ENCODE data around the gene GART.
"Not testable (repeated sequence)": the region's sequence is repeated elsewhere in the genome, so short reads cannot be mapped to it uniquely, and the experiment has no call there.

GART gene

DNA sequence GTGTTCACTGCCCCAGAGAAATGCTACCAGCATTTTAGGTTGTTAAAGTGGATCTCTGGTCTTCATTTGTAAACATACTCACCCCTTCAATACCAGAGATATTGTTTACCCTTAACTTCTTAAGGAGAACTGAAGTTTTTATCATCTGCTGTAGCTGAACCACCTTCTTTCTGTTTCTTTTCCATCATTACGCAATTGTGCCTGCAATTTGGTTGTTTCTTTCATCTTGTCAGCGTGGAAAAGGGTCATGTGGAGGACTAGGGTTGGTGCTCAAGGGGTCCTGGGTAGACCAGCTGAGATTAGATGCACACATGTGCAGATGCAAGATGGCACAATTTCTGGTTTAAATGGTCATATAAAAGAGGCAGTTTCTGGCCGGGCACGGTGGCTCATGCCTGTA, 23.0 kb downstream of the GART start:
- in situ Hi-C loops (cut with MboI; ENCODE audit: low sequenced_read_pairs): no loop called here
- Histone ChIP-seq H3K4me3 (no peak overlapping the region), H3K36me3 (replicated peaks) (peaks cover 70% of the 10 kb centered on the region), H3K9me3 (no peaks in the 10 kb centered on the region), H3K27me3 (ENCODE audit: low read depth) (no peaks in the 10 kb centered on the region), H3K4me1 (peaks cover 7% of the 10 kb centered on the region; the same call in 1 of the 2 replicates)
- no peak for DNase-seq (ENCODE audit: low spot score in 2 of 2)

- DNase-seq (ENCODE audit: low spot score in 2 of 2): no peak
- Histone ChIP-seq H3K27me3 (ENCODE audit: low read depth) (no peaks in the 10 kb centered on the region), H3K4me1 (no peaks in the 10 kb centered on the region), H3K36me3 (replicated peaks) (peaks cover 90% of the 10 kb centered on the region), H3K4me3 (no peak overlapping the region), H3K9me3 (no peaks in the 10 kb centered on the region)
- in situ Hi-C loops (cut with MboI; ENCODE audit: low sequenced_read_pairs): no loop called here
These were observed 27.7 kb downstream of the GART start for GRCh38 chr21:33514229-33514628.

DNA sequence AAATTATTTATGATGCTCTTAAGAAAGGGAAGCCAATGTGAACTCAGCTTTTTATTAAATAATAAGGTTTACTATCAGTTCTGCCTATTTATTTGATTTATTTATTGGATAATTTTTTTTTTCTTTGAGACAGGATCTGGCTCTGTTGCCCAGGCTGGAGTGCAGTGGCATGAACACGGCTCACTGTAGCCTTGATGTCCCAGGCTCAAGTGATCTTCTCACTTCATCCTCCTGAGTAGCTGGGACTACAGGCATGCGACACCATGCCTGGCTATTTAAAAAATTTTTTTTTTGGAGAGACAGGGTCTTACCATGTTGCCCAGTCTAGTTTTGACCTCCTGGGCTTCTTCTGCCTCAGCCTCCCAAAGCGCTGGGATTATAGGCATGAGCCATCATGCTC, 29.4 kb downstream of the GART start:
- no peaks in the 10 kb centered on the region for H3K4me1 ChIP-seq
- no peaks in the 10 kb centered on the region for H3K27me3 ChIP-seq (ENCODE audit: low read depth)
- peaks cover 84% of the 10 kb centered on the region for H3K36me3 ChIP-seq (replicated peaks)
- no peak for DNase-seq (ENCODE audit: low spot score in 2 of 2)
- in situ Hi-C loops (cut with MboI; ENCODE audit: low sequenced_read_pairs): no loop called here
- no peak overlapping the region for H3K4me3 ChIP-seq
- H3K9me3 ChIP-seq: no peaks in the 10 kb centered on the region

- in situ Hi-C loops (cut with MboI; ENCODE audit: low sequenced_read_pairs): no loop called here
- no peak overlapping the region for H3K4me3 ChIP-seq
- peaks cover 84% of the 10 kb centered on the region for H3K36me3 ChIP-seq (replicated peaks)
- H3K9me3 ChIP-seq: no peaks in the 10 kb centered on the region
- DNase-seq (ENCODE audit: low spot score in 2 of 2): no peak
- H3K4me1 ChIP-seq: no peaks in the 10 kb centered on the region
- no peaks in the 10 kb centered on the region for H3K27me3 ChIP-seq (ENCODE audit: low read depth)
These were observed 30.3 kb downstream of the GART start for GRCh38 chr21:33511639-33512038.

- no peak for DNase-seq (ENCODE audit: low spot score in 2 of 2)
- Histone ChIP-seq H3K9me3 (no peaks in the 10 kb centered on the region), H3K36me3 (replicated peaks) (peaks cover 84% of the 10 kb centered on the region), H3K4me1 (no peaks in the 10 kb centered on the region), H3K4me3 (no peak overlapping the region), H3K27me3 (ENCODE audit: low read depth) (no peaks in the 10 kb centered on the region)
- in situ Hi-C loops (cut with MboI; ENCODE audit: low sequenced_read_pairs): no loop called here
These were observed 31.1 kb downstream of the GART start for GRCh38 chr21:33510826-33511225.

- H3K4me3 ChIP-seq; H3K9me3 ChIP-seq; H3K27me3 ChIP-seq (ENCODE audit: low read depth); in situ Hi-C loops (cut with MboI; ENCODE audit: low sequenced_read_pairs); H3K4me1 ChIP-seq; DNase-seq (ENCODE audit: low spot score in 2 of 2): not testable (repeated sequence)
- peaks cover 73% of the 10 kb centered on the region for H3K36me3 ChIP-seq (replicated peaks)
These were observed 34.9 kb downstream of the GART start for GRCh38 chr21:33507003-33507402.

- Histone ChIP-seq H3K36me3 (replicated peaks) (peaks cover 67% of the 10 kb centered on the region), H3K4me1 (no peaks in the 10 kb centered on the region), H3K27me3 (ENCODE audit: low read depth) (no peaks in the 10 kb centered on the region), H3K4me3 (no peak overlapping the region), H3K9me3 (no peaks in the 10 kb centered on the region)
- in situ Hi-C loops (cut with MboI; ENCODE audit: low sequenced_read_pairs): no loop called here
- DNase-seq (ENCODE audit: low spot score in 2 of 2): no peak
These were observed 36.1 kb downstream of the GART start for GRCh38 chr21:33505833-33506232.

GRCh38 chr21:33496345-33496744, 45.6 kb downstream of the GART start:
- in situ Hi-C loops (cut with MboI; ENCODE audit: low sequenced_read_pairs): loop anchor here (25.0 kb wide), 1 partner anchor 91 kb away; the partner anchor contains the start of gene DONSON
- Histone ChIP-seq H3K27me3 (ENCODE audit: low read depth) (no peaks in the 10 kb centered on the region), H3K4me3 (no peak overlapping the region), H3K36me3 (replicated peaks) (0 out of 2 replicates have a peak, but pooled peaks cover 2% of the 10 kb centered on the region), H3K9me3 (no peaks in the 10 kb centered on the region), H3K4me1 (no peaks in the 10 kb centered on the region)
- DNase-seq (ENCODE audit: low spot score in 2 of 2): peak in 1 of 2 experiments; percentile 19

- H3K4me1 ChIP-seq: no peaks in the 10 kb centered on the region
- H3K36me3 ChIP-seq (replicated peaks): no peaks in the 10 kb centered on the region
- DNase-seq (ENCODE audit: low spot score in 2 of 2): no peak
- in situ Hi-C loops (cut with MboI; ENCODE audit: low sequenced_read_pairs): loop anchor here (25.0 kb wide), 1 partner anchor 92 kb away; the partner anchor contains the start of gene DONSON
- H3K27me3 ChIP-seq (ENCODE audit: low read depth): no peaks in the 10 kb centered on the region
- no peaks in the 10 kb centered on the region for H3K9me3 ChIP-seq
- H3K4me3 ChIP-seq: no peak overlapping the region
These were observed 46.2 kb downstream of the GART start for GRCh38 chr21:33495743-33496142.

GRCh38 chr21:33493756-33494155, 48.2 kb downstream of the GART start:
- Histone ChIP-seq H3K9me3 (no peaks in the 10 kb centered on the region), H3K27me3 (ENCODE audit: low read depth) (no peaks in the 10 kb centered on the region), H3K4me1 (no peaks in the 10 kb centered on the region), H3K36me3 (replicated peaks) (no peaks in the 10 kb centered on the region), H3K4me3 (no peak overlapping the region)
- DNase-seq (ENCODE audit: low spot score in 2 of 2): no peak
- in situ Hi-C loops (cut with MboI; ENCODE audit: low sequenced_read_pairs): loop anchor here (25.0 kb wide), 1 partner anchor 94 kb away; the partner anchor contains the start of gene DONSON

- Histone ChIP-seq H3K9me3 (no peaks in the 10 kb centered on the region), H3K36me3 (replicated peaks) (no peaks in the 10 kb centered on the region), H3K4me1 (no peaks in the 10 kb centered on the region), H3K4me3 (no peak overlapping the region), H3K27me3 (ENCODE audit: low read depth) (no peaks in the 10 kb centered on the region)
- in situ Hi-C loops (cut with MboI; ENCODE audit: low sequenced_read_pairs): loop anchor here (25.0 kb wide), 1 partner anchor 95 kb away; the partner anchor contains the start of gene DONSON
- DNase-seq (ENCODE audit: low spot score in 2 of 2): no peak
These were observed 49.3 kb downstream of the GART start for GRCh38 chr21:33492571-33492970.

DNA sequence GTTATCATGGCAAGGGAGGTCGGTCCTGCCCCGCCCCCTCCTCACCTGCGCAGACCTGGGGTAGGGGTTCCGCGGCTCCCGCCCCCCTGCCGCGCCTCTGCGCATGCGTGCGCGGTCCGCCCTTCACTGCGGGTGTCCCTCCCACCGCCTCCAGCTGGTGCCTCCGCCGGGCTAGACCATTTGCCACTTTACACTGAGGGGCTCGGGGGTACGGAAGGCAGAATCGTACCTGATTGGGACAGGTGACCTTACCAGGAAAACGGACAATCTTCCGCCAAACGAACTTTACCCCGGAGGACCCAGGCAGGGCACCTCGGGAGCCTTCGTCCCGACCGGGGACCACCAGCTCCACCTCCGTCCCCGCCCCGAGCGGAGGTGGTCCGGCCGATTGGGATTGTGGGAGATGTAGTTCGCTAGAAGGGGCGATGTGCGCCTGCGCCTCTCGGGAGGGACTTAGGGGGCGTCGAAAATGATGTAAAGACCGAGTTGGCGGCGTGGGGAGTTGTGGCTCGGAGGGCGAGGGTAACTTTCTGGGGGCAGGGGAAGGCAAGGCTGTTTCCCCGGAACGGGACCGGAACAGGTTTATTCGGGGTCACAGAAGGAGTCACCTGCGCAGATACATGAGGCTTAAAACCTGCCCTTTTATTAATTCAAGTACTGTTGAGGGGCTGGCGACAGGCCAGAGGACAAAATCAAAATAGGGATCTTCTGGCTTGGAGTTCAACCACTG, 50.4 kb downstream of the GART start, which contains the start of gene DNAJC28:
DNAJC28 (minus strand) TSS at position 344 of the 730 bp plus-strand sequence. CDS start 2,323 bp downstream, outside the sequence.
- no peaks in the 10 kb centered on the region for H3K4me1 ChIP-seq
- in situ Hi-C loops (cut with MboI; ENCODE audit: low sequenced_read_pairs): loop anchor here (25.0 kb wide), 1 partner anchor 96 kb away; the partner anchor contains the start of gene DONSON
- peak within 1 kb of the TSS; percentile 70 for H3K4me3 ChIP-seq
- no peaks in the 10 kb centered on the region for H3K27me3 ChIP-seq (ENCODE audit: low read depth)
- H3K9me3 ChIP-seq: no peaks in the 10 kb centered on the region
- DNase-seq (ENCODE audit: low spot score in 2 of 2): peak; percentile 91 to 96
- no peaks in the 10 kb centered on the region for H3K36me3 ChIP-seq (replicated peaks)

DNA sequence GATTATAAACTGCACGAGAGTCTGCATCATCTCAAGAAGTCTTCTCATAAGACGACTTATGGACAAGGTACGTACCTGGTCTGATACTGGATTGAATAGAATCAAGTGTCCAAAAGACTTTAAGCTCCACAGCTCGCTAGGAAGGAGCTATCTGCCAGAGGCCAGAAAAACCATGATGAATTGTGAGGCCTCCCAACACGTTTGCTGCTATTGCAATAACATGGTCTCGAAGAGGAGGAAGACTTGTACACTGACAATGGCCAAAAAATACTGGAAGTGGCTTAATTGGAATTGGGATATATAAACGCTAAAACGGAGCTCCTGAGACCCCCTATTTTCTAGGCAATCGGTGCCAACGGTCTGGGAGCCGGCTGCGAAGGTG, 50.9 kb downstream of the GART start:
- no peaks in the 10 kb centered on the region for H3K4me1 ChIP-seq
- no peak for DNase-seq (ENCODE audit: low spot score in 2 of 2)
- peak overlapping the region; percentile 70 for H3K4me3 ChIP-seq
- no peaks in the 10 kb centered on the region for H3K9me3 ChIP-seq
- no peaks in the 10 kb centered on the region for H3K27me3 ChIP-seq (ENCODE audit: low read depth)
- no peaks in the 10 kb centered on the region for H3K36me3 ChIP-seq (replicated peaks)
- in situ Hi-C loops (cut with MboI; ENCODE audit: low sequenced_read_pairs): loop anchor here (25.0 kb wide), 1 partner anchor 96 kb away; the partner anchor contains the start of gene DONSON

- no peak for DNase-seq (ENCODE audit: low spot score in 2 of 2)
- no peaks in the 10 kb centered on the region for H3K4me1 ChIP-seq
- no peaks in the 10 kb centered on the region for H3K27me3 ChIP-seq (ENCODE audit: low read depth)
- in situ Hi-C loops (cut with MboI; ENCODE audit: low sequenced_read_pairs): loop anchor here (25.0 kb wide), 1 partner anchor 98 kb away; the partner anchor contains the start of gene DONSON
- H3K4me3 ChIP-seq: no peak overlapping the region
- H3K9me3 ChIP-seq: no peaks in the 10 kb centered on the region
- no peaks in the 10 kb centered on the region for H3K36me3 ChIP-seq (replicated peaks)
These were observed 53.0 kb downstream of the GART start for GRCh38 chr21:33488936-33489335.
